Stomach (tissue), 19 donors: ENCODE data around the gene OTUD5. TPM values are rescaled to one million over a fixed set of nuclear protein-coding genes. Genes with fewer than 3 reads are reported as not detected.
A peak's percentile ranks its signal among the peaks of the same experiment; 100 is the strongest.

Experiments
- DNase-seq, 2 donors: peaks; one replicate each; pipeline versions ENCODE4 v3.0.0 to v3.0.0-alpha.2; 2013 to 2019
- H3K27ac ChIP-seq, 5 donors: fragments of 200-600 bp in 4 of 5; sonication (generic) in 4 of 5; one replicate each; pipeline ENCODE4 v1.5.1; 2013 to 2019; ENCODE audit warnings: mild to moderate bottlenecking in 1 of 5, moderate library complexity in 1 of 5
- H3K27me3 ChIP-seq, 3 donors: fragments of 200-600 bp; sonication (generic); one replicate each; pipeline ENCODE4 v1.5.1; 2017 to 2019; ENCODE audit warnings: mixed run types in 1 of 3
- H3K36me3 ChIP-seq, 4 donors: fragments of 200-600 bp; sonication (generic); 1 replicate in 3 of 4; 2 replicates in 1 of 4; pipeline ENCODE4 v1.5.1; 2016 to 2019
- H3K4me1 ChIP-seq, 4 donors: fragments of 200-600 bp; sonication (generic); one replicate each; pipeline ENCODE4 v1.5.1; 2016 to 2019
- H3K4me3 ChIP-seq, 4 donors: fragments of 200-600 bp; sonication (generic) in 3 of 4; one replicate each; pipeline ENCODE4 v1.5.1; 2016 to 2019; ENCODE audit warnings: mild to moderate bottlenecking in 1 of 4
- H3K9me3 ChIP-seq, 4 donors: fragments of 200-600 bp; sonication (generic); one replicate each; pipeline ENCODE4 v1.5.1; 2016 to 2019
- EP300 ChIP-seq: sonication (generic); formaldehyde crosslinking; IDR thresholded peaks from one replicate; pipeline ENCODE4 v1.6.1; 2017; ENCODE audit warnings: antibody characterized with exemption
- POLR2A ChIP-seq, 4 donors: fragments of 450-650 bp; IDR thresholded peaks; one replicate each; pipeline ENCODE4 v1.6.1; 2016; ENCODE audit warnings: antibody characterized with exemption in 4 of 4, control low read depth in 2 of 4, mild to moderate bottlenecking in 1 of 4, moderate library complexity in 1 of 4
- POLR2AphosphoS5 ChIP-seq, 3 donors: sonication (generic); formaldehyde crosslinking; IDR thresholded peaks; one replicate each; pipeline ENCODE4 v1.6.1; 2016; ENCODE audit warnings: antibody characterized with exemption in 3 of 3
- WGBS, 5 donors: extraction: QIAGEN DNeasy Blood & Tissue Kit in 3 of 5; methylation state at CpG; one replicate each; pipeline versions ENCODE4 v1.1.5 to v1.1.7; 2013 to 2018; 5-methylcytosine and 5-hydroxymethylcytosine counted together
- intact Hi-C: fragments of 100-400 bp; cut with DNase I; formaldehyde crosslinking; loops from one replicate; pipeline ENCODE4 v1.15.1; 2023; ENCODE audit warnings: low total_unique reads
- long read RNA-seq, 10 donors: transcript quantifications; one replicate each; lab custom pipeline, GENCODE V29; 2026
- polyA plus RNA-seq, 3 donors: library from polyadenylated mRNA; stranded (reverse); fragments of 200-250 nt; gene quantifications; one replicate each; pipeline ENCODE4 v1.2.3, GENCODE V29; 2013
- total RNA-seq, 5 donors: library from RNA; depleted of rRNA; stranded (reverse); fragments of >200 nt; gene quantifications; one replicate each; pipeline versions ENCODE4 v1.1.0 to v1.2.3, GENCODE V29; 2014 to 2016
- TF ChIP-seq, protein P1 (sequence below), 7 experiments: fragments of 450-650 bp in 4 of 7; fragments of 200-600 bp in 3 of 7; sonication (generic) in 3 of 7; IDR thresholded peaks; one replicate each; pipeline ENCODE4 v1.5.1; 2016 to 2019; ENCODE audit warnings: antibody characterized with exemption in 7 of 7, control low read depth in 2 of 7, mild to moderate bottlenecking in 1 of 7
- donor health status: healthy with polysubstance abuse.
- donor health status: Bipolar disorder and iron deficiency.
- donor health status: healthy.

The OTUD5 gene, protein sequence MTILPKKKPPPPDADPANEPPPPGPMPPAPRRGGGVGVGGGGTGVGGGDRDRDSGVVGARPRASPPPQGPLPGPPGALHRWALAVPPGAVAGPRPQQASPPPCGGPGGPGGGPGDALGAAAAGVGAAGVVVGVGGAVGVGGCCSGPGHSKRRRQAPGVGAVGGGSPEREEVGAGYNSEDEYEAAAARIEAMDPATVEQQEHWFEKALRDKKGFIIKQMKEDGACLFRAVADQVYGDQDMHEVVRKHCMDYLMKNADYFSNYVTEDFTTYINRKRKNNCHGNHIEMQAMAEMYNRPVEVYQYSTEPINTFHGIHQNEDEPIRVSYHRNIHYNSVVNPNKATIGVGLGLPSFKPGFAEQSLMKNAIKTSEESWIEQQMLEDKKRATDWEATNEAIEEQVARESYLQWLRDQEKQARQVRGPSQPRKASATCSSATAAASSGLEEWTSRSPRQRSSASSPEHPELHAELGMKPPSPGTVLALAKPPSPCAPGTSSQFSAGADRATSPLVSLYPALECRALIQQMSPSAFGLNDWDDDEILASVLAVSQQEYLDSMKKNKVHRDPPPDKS
- total RNA-seq (100 to 1,000 TPM in 1 of 5 donors, 10 to 100 TPM in 4; 16.1 to 163 (median 18.1) TPM), polyA plus RNA-seq (10 to 100 TPM; 23.0 to 26.4 (median 25.5) TPM)
- long read RNA-seq, donor 1, partial matches to known transcripts = 0 of 3 reads
- long read RNA-seq, donor 1, other reads (novel, unspliced or antisense) = 0 of 3 reads
- long read RNA-seq, donor 2, partial matches to known transcripts = 0 of 2 reads
- long read RNA-seq, donor 2, other reads (novel, unspliced or antisense) = 0 of 2 reads
- long read RNA-seq, donor 3 = 0 reads
- long read RNA-seq, donor 4 = 0 reads
- long read RNA-seq, donor 5, partial matches to known transcripts = 0 of 2 reads
- long read RNA-seq, donor 5, other reads (novel, unspliced or antisense) = 0 of 2 reads
- long read RNA-seq, donor 6, transcript OTUD5-202 (9 exons, 2,692 nt) = major isoform, 5 of 6 reads
- long read RNA-seq, donor 6, partial matches to known transcripts = 0 of 6 reads
- long read RNA-seq, donor 6, other reads (novel, unspliced or antisense) = 0 of 6 reads
- long read RNA-seq, donor 7, transcript OTUD5-202 (9 exons, 2,692 nt) = major isoform, 5 of 5 reads
- long read RNA-seq, donor 7, partial matches to known transcripts = 0 of 5 reads
- long read RNA-seq, donor 7, other reads (novel, unspliced or antisense) = 0 of 5 reads
- long read RNA-seq, donor 8, partial matches to known transcripts = 0 of 1 reads
- long read RNA-seq, donor 8, other reads (novel, unspliced or antisense) = 0 of 1 reads
- long read RNA-seq, donor 9, partial matches to known transcripts = 0 of 1 reads
- long read RNA-seq, donor 9, other reads (novel, unspliced or antisense) = 0 of 1 reads
- long read RNA-seq, donor 10, partial matches to known transcripts = 0 of 1 reads
- long read RNA-seq, donor 10, other reads (novel, unspliced or antisense) = 0 of 1 reads

DNA sequence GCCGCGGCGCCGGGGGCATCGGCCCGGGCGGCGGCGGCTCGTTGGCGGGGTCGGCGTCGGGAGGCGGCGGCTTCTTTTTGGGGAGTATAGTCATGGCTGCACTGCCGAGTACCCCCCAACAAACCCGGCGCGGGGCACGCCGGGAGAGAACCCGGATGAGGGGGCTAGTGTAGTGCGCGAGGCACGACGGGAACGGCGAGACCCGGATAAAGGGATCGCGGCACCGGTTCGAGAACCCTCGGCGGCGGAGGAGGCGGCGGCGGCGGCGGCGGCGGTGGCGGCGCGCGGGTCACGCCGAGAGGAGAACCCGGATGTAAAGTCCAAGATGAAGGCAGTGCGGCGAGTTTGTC, at the start of gene OTUD5:
Gene OTUD5, minus strand, starts transcription at position 131 of the 350 bp plus-strand sequence. Its CDS starts 37 bp downstream, at position 94.
- Histone ChIP-seq H3K9me3 (no peaks in the 10 kb centered on the region), H3K36me3 (peaks cover 0 to 17% (median 8%) of the 10 kb centered on the region in 4 donors), H3K4me3 (peak within 1 kb of the TSS; percentile 59 to 77 (median 68)), H3K4me1 (peaks cover 0 to 58% (median 37%) of the 10 kb centered on the region in 4 donors), H3K27me3 (no peaks in the 10 kb centered on the region), H3K27ac (peak within 1 kb of the TSS; percentile 92 to 97 (median 93))
- intact Hi-C loops = no loop called here
- 0 to 73% (median 20%) methylated on average over 1 to 52 of the region's 53 CpGs for WGBS, 5 donors
- no peak for TF ChIP-seq EP300
- TF ChIP-seq POLR2AphosphoS5 (IDR thresholded peaks at IDR 0.05) = peak in 1 of 3 donors; percentile 3
- peak in 1 of 2 donors; percentile 85 for DNase-seq

DNA sequence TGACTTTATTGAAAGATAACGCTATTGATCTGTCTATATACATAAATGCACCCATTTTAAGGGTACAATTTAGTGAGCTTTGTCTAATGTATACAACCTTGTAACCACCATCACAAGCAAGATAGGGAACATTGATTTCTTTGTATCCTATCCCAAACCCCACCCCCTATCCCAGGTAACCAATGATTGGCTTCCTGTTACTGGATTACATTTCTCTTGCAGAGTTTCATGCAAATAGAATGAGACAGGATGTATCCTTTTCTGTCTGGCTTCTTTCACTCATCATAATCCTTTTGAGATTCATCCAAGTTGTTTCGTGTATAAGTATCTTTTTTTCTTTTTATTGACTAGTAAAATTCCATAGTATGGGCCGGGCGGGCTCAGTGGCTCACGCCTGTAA, 46.3 kb upstream of the OTUD5 start:
- H3K36me3 ChIP-seq = peaks cover 0 to 4% (median under 1%) of the 10 kb centered on the region in 4 donors
- no peak overlapping the region for H3K27ac ChIP-seq
- no peak overlapping the region for H3K4me3 ChIP-seq
- H3K9me3 ChIP-seq = peaks cover 0 to 9% (median 4%) of the 10 kb centered on the region in 4 donors
- DNase-seq = no peak
- WGBS, 5 donors = 83 to 88% (median 86%) methylated on average over 5 of the region's 5 CpGs
- TF ChIP-seq POLR2A (IDR thresholded peaks at IDR 0.05) = no peak
- no peak for TF ChIP-seq POLR2AphosphoS5 (IDR thresholded peaks at IDR 0.05)
- TF ChIP-seq, protein P1, sequence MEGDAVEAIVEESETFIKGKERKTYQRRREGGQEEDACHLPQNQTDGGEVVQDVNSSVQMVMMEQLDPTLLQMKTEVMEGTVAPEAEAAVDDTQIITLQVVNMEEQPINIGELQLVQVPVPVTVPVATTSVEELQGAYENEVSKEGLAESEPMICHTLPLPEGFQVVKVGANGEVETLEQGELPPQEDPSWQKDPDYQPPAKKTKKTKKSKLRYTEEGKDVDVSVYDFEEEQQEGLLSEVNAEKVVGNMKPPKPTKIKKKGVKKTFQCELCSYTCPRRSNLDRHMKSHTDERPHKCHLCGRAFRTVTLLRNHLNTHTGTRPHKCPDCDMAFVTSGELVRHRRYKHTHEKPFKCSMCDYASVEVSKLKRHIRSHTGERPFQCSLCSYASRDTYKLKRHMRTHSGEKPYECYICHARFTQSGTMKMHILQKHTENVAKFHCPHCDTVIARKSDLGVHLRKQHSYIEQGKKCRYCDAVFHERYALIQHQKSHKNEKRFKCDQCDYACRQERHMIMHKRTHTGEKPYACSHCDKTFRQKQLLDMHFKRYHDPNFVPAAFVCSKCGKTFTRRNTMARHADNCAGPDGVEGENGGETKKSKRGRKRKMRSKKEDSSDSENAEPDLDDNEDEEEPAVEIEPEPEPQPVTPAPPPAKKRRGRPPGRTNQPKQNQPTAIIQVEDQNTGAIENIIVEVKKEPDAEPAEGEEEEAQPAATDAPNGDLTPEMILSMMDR (IDR thresholded peaks at IDR 0.05) = no peak
- TF ChIP-seq EP300 = no peak
- H3K4me1 ChIP-seq = peaks cover 0 to 17% (median 10%) of the 10 kb centered on the region in 4 donors
- intact Hi-C loops = no loop called here
- H3K27me3 ChIP-seq = no peaks in the 10 kb centered on the region

DNA sequence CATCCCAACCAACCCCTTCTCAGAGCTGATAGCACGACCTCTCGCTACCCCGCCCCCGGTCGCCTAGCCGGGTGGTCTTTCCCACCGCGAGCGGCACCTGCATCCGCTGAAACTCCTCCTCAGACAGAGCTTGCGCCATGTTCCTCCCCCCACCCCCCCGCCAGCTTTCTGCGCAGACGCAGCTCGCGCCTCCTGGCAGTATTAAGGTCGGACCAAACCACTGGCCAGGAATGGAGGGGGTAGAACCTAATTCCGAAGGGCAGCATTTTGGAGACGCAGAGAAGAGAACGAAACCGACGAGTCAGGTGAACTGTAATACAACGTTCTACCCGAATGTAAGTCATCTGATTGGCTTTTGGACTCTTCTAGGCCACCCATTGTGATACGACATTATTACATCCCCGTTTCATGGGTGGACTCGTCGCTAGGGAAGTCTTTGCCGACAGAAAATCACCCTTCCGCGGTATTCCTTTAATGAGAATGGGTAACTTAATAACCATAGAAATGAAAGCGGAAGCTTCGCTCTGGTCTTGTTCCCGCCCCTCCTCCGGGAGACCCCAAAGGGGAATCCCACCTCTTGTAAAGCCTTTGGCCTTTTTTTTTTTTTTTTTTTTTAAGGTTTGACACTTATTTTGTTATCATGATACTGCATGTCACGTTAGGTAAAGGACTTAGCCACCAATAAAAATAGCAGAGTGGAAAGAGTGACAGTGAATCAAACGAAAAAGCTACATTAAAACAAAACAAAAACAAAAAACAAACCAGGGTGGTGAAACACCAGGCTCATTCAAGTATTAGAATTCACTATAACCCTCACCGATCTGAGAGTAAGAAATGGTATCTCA, 44.9 kb upstream of the OTUD5 start, which contains the start of gene GRIPAP1:
Gene GRIPAP1, minus strand, starts transcription at position 174 of the 845 bp plus-strand sequence. Its CDS starts 35 bp downstream, at position 139.
- peak; percentile 71 to 93 for DNase-seq
- H3K4me1 ChIP-seq = peaks cover 0 to 17% (median 11%) of the 10 kb centered on the region in 4 donors
- H3K36me3 ChIP-seq = peaks cover 0 to 18% (median 12%) of the 10 kb centered on the region in 4 donors
- peaks cover 0 to 9% (median 5%) of the 10 kb centered on the region in 4 donors for H3K9me3 ChIP-seq
- H3K27me3 ChIP-seq = no peaks in the 10 kb centered on the region
- intact Hi-C loops = no loop called here
- peak within 1 kb of the TSS; percentile 70 to 87 (median 83) for H3K27ac ChIP-seq
- peak within 1 kb of the TSS; percentile 60 to 70 (median 67) for H3K4me3 ChIP-seq
- 1 to 39% (median 4%) methylated on average over 15 to 38 of the region's 38 CpGs for WGBS, 5 donors
- TF ChIP-seq, protein P1 (IDR thresholded peaks at IDR 0.05) = no peak
- peak in 1 of 3 donors; percentile 33 for TF ChIP-seq POLR2AphosphoS5 (IDR thresholded peaks at IDR 0.05)
